A673 (cell line): Measurements from ENCODE around the gene DISP3. TPM values are rescaled to one million over a fixed set of nuclear protein-coding genes. Genes with fewer than 3 reads are reported as not detected.

Source experiments
- BruUV-seq: library from RNA; stranded (reverse); fragments of 400-500 nt; replicated peaks from 2 replicates; lab custom pipeline; 2021; lab: Mats Ljungman, UMichigan
- CTCF ChIA-PET: fragments of 300-600 bp; sonication (Branson Sonifier 250); formaldehyde crosslinking; loops from one replicate; lab custom pipeline; 2022; ENCODE audit warnings: antibody characterized with exemption; lab: Charles Lee
- POLR2A ChIA-PET: fragments of 300-600 bp; sonication (Branson Sonifier 250); formaldehyde crosslinking; loops from one replicate; lab custom pipeline; 2022; ENCODE audit warnings: antibody characterized with exemption; ENCODE audit not compliant: low non-redundant PET; lab: Charles Lee
- DNase-seq: peaks from one replicate; pipeline ENCODE4 v3.0.0-alpha.2; 2015; ENCODE audit warnings: low spot score
- H3K27ac ChIP-seq: fragments of 200-600 bp; sonication (generic); 2 replicates; pipeline ENCODE4 v1.5.1; 2016; ENCODE audit warnings: mixed run types, low read depth, mild to moderate bottlenecking, mixed read lengths, antibody characterized with exemption, low read length; ENCODE audit not compliant: poor library complexity, severe bottlenecking
- H3K27me3 ChIP-seq: fragments of 200-600 bp; sonication (generic); replicated peaks from 2 replicates; pipeline ENCODE4 v1.6.1; 2017; ENCODE audit warnings: mixed run types, low read depth, mild to moderate bottlenecking, mixed read lengths, antibody characterized with exemption, low read length; ENCODE audit not compliant: insufficient read depth, poor library complexity
- H3K36me3 ChIP-seq: fragments of 200-600 bp; sonication (generic); 2 replicates; pipeline ENCODE4 v1.6.1; 2016; ENCODE audit warnings: mixed run types, mild to moderate bottlenecking, mixed read lengths, antibody characterized with exemption, low read length; ENCODE audit not compliant: insufficient read depth, poor library complexity, severe bottlenecking
- H3K4me1 ChIP-seq: fragments of 200-600 bp; sonication (generic); 2 replicates; pipeline ENCODE4 v1.6.1; 2017; ENCODE audit warnings: mixed run types, mild to moderate bottlenecking, mixed read lengths, antibody characterized with exemption, low read length; ENCODE audit not compliant: insufficient read depth, poor library complexity, severe bottlenecking
- H3K4me3 ChIP-seq: fragments of 200-600 bp; sonication (generic); 2 replicates; pipeline ENCODE4 v1.5.1; 2016; ENCODE audit warnings: low read depth, mixed run types, mild to moderate bottlenecking, mixed read lengths, low read length; ENCODE audit not compliant: poor library complexity, severe bottlenecking
- H3K9me3 ChIP-seq: fragments of 200-600 bp; sonication (generic); 2 replicates; pipeline ENCODE4 v1.6.1; 2016; ENCODE audit warnings: mixed run types, low read depth, mild to moderate bottlenecking, mixed read lengths, antibody characterized with exemption, low read length; ENCODE audit not compliant: poor library complexity, severe bottlenecking
- CTCF ChIP-seq: fragments of 300-800, 200-600 bp; sonication (generic); conservative IDR thresholded peaks from 2 replicates; pipeline ENCODE4 v1.5.1; 2017; ENCODE audit warnings: low read depth, mild to moderate bottlenecking, antibody characterized with exemption, low read length, moderate library complexity, mixed read lengths
- EZH2 ChIP-seq: fragments of 200-600 bp; sonication (generic); IDR thresholded peaks from 2 replicates; pipeline ENCODE4 v1.6.1; 2017; ENCODE audit warnings: borderline replicate concordance, low read depth, mild to moderate bottlenecking, mixed read lengths, antibody characterized with exemption, low read length; ENCODE audit not compliant: poor library complexity, severe bottlenecking
- intact Hi-C: fragments of 100-400 bp; cut with micrococcal nuclease; formaldehyde crosslinking; loops from one replicate; pipeline ENCODE4 v1.10.0; 2022; ENCODE audit not compliant: unreplicated experiment
- total RNA-seq: library from RNA; stranded (reverse); gene quantifications from 2 replicates; pipeline ENCODE4 v1.2.3, GENCODE V29; 2021

The DISP3 gene
- total RNA-seq, 1 experiment from 2014 or later: 0.49 TPM

- H3K27ac ChIP-seq: no peak overlapping the region
- no peaks in the 10 kb centered on the region for H3K9me3 ChIP-seq
- no peak for TF ChIP-seq EZH2
- H3K4me3 ChIP-seq: no peak overlapping the region
- no TSS peak for BruUV-seq
- no peaks in the 10 kb centered on the region for H3K36me3 ChIP-seq
- peaks cover 59% of the 10 kb centered on the region for H3K27me3 ChIP-seq
- H3K4me1 ChIP-seq: no peaks in the 10 kb centered on the region
- DNase-seq: peak; percentile 86
- intact Hi-C loops: no loop called here
- ChIA-PET CTCF (interaction anchor here (0.7 kb wide), 1 partner anchor 95 kb away, joined by 4 read pairs; no protein-coding TSS in a partner anchor), POLR2A (no interaction called here)
Measured at GRCh38 chr1:11550664-11551283, 71.8 kb downstream of the DISP3 start.

GRCh38 chr1:11558276-11558675 is 79.3 kb downstream of the DISP3 start:
- intact Hi-C loops: no loop called here
- BruUV-seq: no TSS peak

GRCh38 chr1:11558871-11559590 is 80.1 kb downstream of the DISP3 start:
- Histone ChIP-seq H3K27me3 (peaks cover 89% of the 10 kb centered on the region), H3K27ac (no peak overlapping the region), H3K9me3 (no peaks in the 10 kb centered on the region), H3K36me3 (no peaks in the 10 kb centered on the region), H3K4me1 (no peaks in the 10 kb centered on the region), H3K4me3 (no peak overlapping the region)
- TF ChIP-seq CTCF (no peak), EZH2 (no peak)
- intact Hi-C loops: no loop called here
- CTCF ChIA-PET: no interaction called here
- BruUV-seq: no TSS peak
- no peak for DNase-seq
- POLR2A ChIA-PET: interaction anchor here (0.6 kb wide), 1 partner anchor 757 kb away, joined by 4 read pairs; no protein-coding TSS in a partner anchor

More at GRCh38 chr1:11558276-11558675, 79.3 kb downstream of the DISP3 start:
- Histone ChIP-seq H3K4me3 (no peak overlapping the region), H3K9me3 (no peaks in the 10 kb centered on the region), H3K27me3 (peaks cover 88% of the 10 kb centered on the region), H3K4me1 (no peaks in the 10 kb centered on the region), H3K27ac (no peak overlapping the region), H3K36me3 (no peaks in the 10 kb centered on the region)
- no peak for DNase-seq
- ChIA-PET CTCF (no interaction called here), POLR2A (no interaction called here)
- TF ChIP-seq CTCF (no peak), EZH2 (no peak)
